Measurements from ENCODE around the gene FSTL5.

FSTL5 gene

GRCh38 chr4:161992317-161992716, 171.5 kb downstream of the FSTL5 start:
- H3K4me3 ChIP-seq (ENCODE audit: low read length) = no peak overlapping the region
- DNase-seq (ENCODE audit: low read depth) = no peak
- no peak for TF ChIP-seq CTCF (conservative IDR thresholded peaks at IDR 0.05; ENCODE audit: low read depth, low read length)

- TF ChIP-seq CTCF (conservative IDR thresholded peaks at IDR 0.05; ENCODE audit: low read depth, low read length) = no peak
- no peak overlapping the region for H3K4me3 ChIP-seq (ENCODE audit: low read length)
- no peak for DNase-seq (ENCODE audit: low read depth)
These were observed 172.0 kb downstream of the FSTL5 start for GRCh38 chr4:161991811-161992210.

GRCh38 chr4:161990721-161991120, 173.1 kb downstream of the FSTL5 start:
- no peak for DNase-seq (ENCODE audit: low read depth)
- TF ChIP-seq CTCF (conservative IDR thresholded peaks at IDR 0.05; ENCODE audit: low read depth, low read length) = no peak
- no peak overlapping the region for H3K4me3 ChIP-seq (ENCODE audit: low read length)

- H3K4me3 ChIP-seq (ENCODE audit: low read length) = no peak overlapping the region
- no peak for DNase-seq (ENCODE audit: low read depth)
- TF ChIP-seq CTCF (conservative IDR thresholded peaks at IDR 0.05; ENCODE audit: low read depth, low read length) = no peak
These were observed 174.9 kb downstream of the FSTL5 start for GRCh38 chr4:161988946-161989345.

- TF ChIP-seq CTCF (conservative IDR thresholded peaks at IDR 0.05; ENCODE audit: low read depth, low read length) = no peak
- DNase-seq (ENCODE audit: low read depth) = no peak
- H3K4me3 ChIP-seq (ENCODE audit: low read length) = no peak overlapping the region
These were observed 176.2 kb downstream of the FSTL5 start for GRCh38 chr4:161987611-161988010.

- TF ChIP-seq CTCF (conservative IDR thresholded peaks at IDR 0.05; ENCODE audit: low read depth, low read length) = peak; percentile 12
- DNase-seq (ENCODE audit: low read depth) = no peak
These were observed 211.4 kb downstream of the FSTL5 start for GRCh38 chr4:161952382-161952781.

GRCh38 chr4:161949946-161950725, 213.7 kb downstream of the FSTL5 start:
- TF ChIP-seq CTCF (conservative IDR thresholded peaks at IDR 0.05; ENCODE audit: low read depth, low read length) = no peak
- H3K4me3 ChIP-seq (ENCODE audit: low read length) = no peak overlapping the region
- DNase-seq (ENCODE audit: low read depth) = peak; percentile 75

More at GRCh38 chr4:161952382-161952781, 211.4 kb downstream of the FSTL5 start:
- no peak overlapping the region for H3K4me3 ChIP-seq (ENCODE audit: low read length)

All from retinal pigment epithelial cell (primary cell).